HepG2 (cell line): ENCODE data around the gene UBE2D4. TPM values are rescaled to one million over a fixed set of nuclear protein-coding genes. Genes with fewer than 3 reads are reported as not detected.

Experiments
- ATAC-seq: fragments of 200-7000 bp; cut with Tn5 transposase; 3 replicates; pipeline ENCODE4 v1.9.1; 2020; ENCODE audit warnings: mild to moderate bottlenecking, moderate library complexity
- BruUV-seq: library from RNA; stranded (reverse); fragments of 400-500 nt; replicated peaks from 2 replicates; lab custom pipeline; 2021; lab: Mats Ljungman, UMichigan
- CTCF ChIA-PET: fragments of 300-600 bp; formaldehyde crosslinking; extraction: SDS; loops from one replicate; lab custom pipeline; 2021; ENCODE audit warnings: low total read pairs, inconsistent platforms, low intra/inter-chr PET ratio; lab: Yijun Ruan, JAX
- POLR2A ChIA-PET: fragments of 350-600 bp; sonication (Branson Sonifier 250); formaldehyde crosslinking; loops from one replicate; lab custom pipeline; 2020; ENCODE audit warnings: antibody characterized with exemption, inconsistent platforms; lab: Yijun Ruan, JAX
- DNase-seq: peaks from one replicate; pipeline ENCODE4 v3.0.0-alpha.2; 2015; ENCODE audit warnings: low spot score
- FAIRE-seq: peaks from 3 replicates; lab custom pipeline; 2011; peaks lifted over from hg19 to GRCh38; lab: Jason Lieb, UNC
- H2AFZ ChIP-seq: one replicate; pipeline ENCODE4 v1.6.1; 2011; ENCODE audit warnings: low read length, inconsistent platforms
- H3K27ac ChIP-seq: fragments of 300-600 bp; 3 replicates; pipeline ENCODE4 v1.8.0; 2011; ENCODE audit warnings: mixed run types, mild to moderate bottlenecking, mixed read lengths, low read length, inconsistent platforms; ENCODE audit not compliant: insufficient read depth; ENCODE audit errors: extremely low read length
- H3K27me3 ChIP-seq, 2 experiments: fragments of 200-600 bp in 1 of 2; 2 replicates in 1 of 2; 3 replicates in 1 of 2; pipeline versions ENCODE4 v1.6.0 to v1.8.0; 2011; ENCODE audit warnings: low read length in 2 of 2, mild to moderate bottlenecking in 2 of 2, moderate library complexity in 2 of 2, inconsistent platforms in 1 of 2; ENCODE audit not compliant: insufficient read depth in 2 of 2, control insufficient read depth in 1 of 2
- H3K36me3 ChIP-seq, 2 experiments: fragments of 200-600 bp in 1 of 2; replicated peaks in 1 of 2; 2 replicates in 1 of 2; 3 replicates in 1 of 2; pipeline versions ENCODE4 v1.5.1 to v1.8.0; 2011; ENCODE audit warnings: low read length in 2 of 2, inconsistent platforms in 1 of 2; ENCODE audit not compliant: insufficient read depth in 2 of 2, control insufficient read depth in 1 of 2
- H3K4me1 ChIP-seq: 2 replicates; pipeline ENCODE4 v1.5.1; 2012; ENCODE audit warnings: low read length, inconsistent platforms; ENCODE audit not compliant: insufficient read depth
- H3K4me2 ChIP-seq: 2 replicates; pipeline ENCODE4 v1.6.0; 2011; ENCODE audit warnings: low read depth, low read length, inconsistent platforms
- H3K4me3 ChIP-seq, 3 experiments: fragments of 200-600 bp in 1 of 3; sonication (generic), shearing (Covaris generic) in 1 of 3; replicated peaks in 1 of 3; 2 replicates each; pipeline ENCODE4 v1.5.1; 2011 to 2016; ENCODE audit warnings: low read length in 3 of 3, inconsistent platforms in 2 of 3, low read depth in 2 of 3, mild to moderate bottlenecking in 2 of 3, control low read depth in 1 of 3, mixed read lengths in 1 of 3; ENCODE audit not compliant: insufficient read depth in 1 of 3
- H3K79me2 ChIP-seq: one replicate; pipeline ENCODE4 v1.6.1; 2011; ENCODE audit warnings: low read length, inconsistent platforms; ENCODE audit not compliant: insufficient read depth
- H3K9ac ChIP-seq: 2 replicates; pipeline ENCODE4 v1.6.0; 2011; ENCODE audit warnings: mild to moderate bottlenecking, low read depth, low read length, inconsistent platforms; ENCODE audit not compliant: insufficient read depth
- H3K9me3 ChIP-seq: 2 replicates; pipeline ENCODE4 v1.5.1; 2012; ENCODE audit warnings: mild to moderate bottlenecking, low read length
- H4K20me1 ChIP-seq: 2 replicates; pipeline ENCODE4 v1.6.0; 2011; ENCODE audit warnings: inconsistent platforms, mild to moderate bottlenecking, low read length, moderate library complexity; ENCODE audit not compliant: insufficient read depth
- ZFP37 ChIP-seq: sonication (generic); formaldehyde crosslinking; IDR thresholded peaks from 2 replicates; pipeline ENCODE4 v1.4.0; 2020; ENCODE audit warnings: missing genetic modification reagents, borderline replicate concordance
- ZFP62 ChIP-seq: sonication (generic); formaldehyde crosslinking; IDR thresholded peaks from 2 replicates; pipeline ENCODE4 v1.4.0; 2020; ENCODE audit warnings: missing genetic modification reagents
- ZNF121 ChIP-seq: sonication (generic); formaldehyde crosslinking; IDR thresholded peaks from 2 replicates; pipeline ENCODE4 v1.5.0; 2020; ENCODE audit warnings: mild to moderate bottlenecking, missing genetic modification reagents
- ZNF225 ChIP-seq: sonication (generic); formaldehyde crosslinking; IDR thresholded peaks from 2 replicates; pipeline ENCODE4 v1.4.0; 2020; ENCODE audit warnings: mild to moderate bottlenecking, missing genetic modification reagents
- WGBS: methylation state at CpG from one replicate; pipeline ENCODE4 v1.1.6; 2017; ENCODE audit warnings: low lambda C conversion rate; 5-methylcytosine and 5-hydroxymethylcytosine counted together
- in situ Hi-C: cut with HindIII; loops from 2 replicates; pipeline ENCODE4 v1.10.0; 2017; ENCODE audit warnings: low pct_unique_long_range_greater_than_20kb; ENCODE audit not compliant: extremely low pct_ligation_motif_present
- intact Hi-C: fragments of 100-400 bp; cut with micrococcal nuclease; formaldehyde crosslinking; loops from one replicate; pipeline ENCODE4 v1.10.0; 2022; ENCODE audit not compliant: unreplicated experiment
- polyA plus RNA-seq, 8 experiments: library from polyadenylated mRNA; depleted of rRNA in 3 of 8; stranded (reverse) in 7 of 8; unstranded in 1 of 8; fragments of >200 nt; fragmentation: Illumina TruSeq in 4 of 8; extraction: Trizol in 4 of 8; gene quantifications; 2 replicates each; pipeline versions ENCODE4 v1.2.1 to v1.2.3, GENCODE V29; 2011 to 2016; ENCODE audit warnings: low read depth in 4 of 8, missing spikeins in 1 of 8, mixed read lengths in 1 of 8; ENCODE audit not compliant: insufficient read depth in 1 of 8
- total RNA-seq, 5 experiments: library from RNA; depleted of rRNA; stranded (reverse); fragments of >200 nt; fragmentation: Illumina TruSeq; extraction: Trizol; gene quantifications; 2 replicates each; pipeline ENCODE4 v1.2.3, GENCODE V29; 2016; ENCODE audit warnings: low read depth in 1 of 5
- TF ChIP-seq, protein P1 (sequence below): sonication (generic); formaldehyde crosslinking; IDR thresholded peaks from 2 replicates; pipeline ENCODE4 v1.4.0; 2020; ENCODE audit warnings: missing genetic modification reagents
- TF ChIP-seq, protein P2 (sequence below): sonication (generic); formaldehyde crosslinking; IDR thresholded peaks from 2 replicates; pipeline ENCODE4 v1.8.1; 2023; ENCODE audit warnings: mild to moderate bottlenecking, missing genetic modification reagents

The UBE2D4 gene
- total and polyA plus RNA-seq, 2 of the 13 experiments (the other 11 are each of a cell fraction or from before 2014, with no cell fraction given): 9.9 to 16.0 TPM

DNA sequence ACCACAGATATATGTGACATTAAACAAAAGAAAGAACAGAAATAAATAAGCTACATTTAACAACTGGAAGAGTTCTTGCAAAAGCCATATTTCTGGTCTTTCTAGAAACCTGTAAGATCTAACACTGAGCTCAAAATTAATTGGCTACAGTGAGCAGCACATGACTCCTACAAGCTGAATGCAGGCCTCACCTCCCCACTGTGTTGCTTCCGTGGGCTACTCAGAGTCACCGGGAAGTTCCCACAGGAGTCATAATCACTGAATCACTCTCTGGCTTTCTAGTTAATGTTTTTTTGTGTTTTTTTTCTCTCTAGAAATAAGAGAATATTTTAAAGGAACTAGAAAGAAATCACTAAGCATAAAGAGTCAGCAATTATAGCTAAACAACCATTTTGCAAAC, 46.8 kb upstream of the UBE2D4 start:
- no peak for ATAC-seq
- Histone ChIP-seq H3K36me3 (peaks cover 29 to 80% of the 10 kb centered on the region in 2 experiments; a peak in 4 of 5 replicates), H3K79me2 (no peaks in the 10 kb centered on the region), H3K4me3 (no peak overlapping the region), H4K20me1 (no peaks in the 10 kb centered on the region), H3K27me3 (no peaks in the 10 kb centered on the region), H3K27ac (no peak overlapping the region), H3K9ac (no peak overlapping the region), H2AFZ (no peak overlapping the region), H3K4me1 (no peaks in the 10 kb centered on the region), H3K4me2 (no peak overlapping the region), H3K9me3 (no peaks in the 10 kb centered on the region)
- FAIRE-seq: no peak
- in situ Hi-C loops: no loop called here
- no TSS peak for BruUV-seq
- POLR2A ChIA-PET: interaction anchor here (1.3 kb wide), 1 partner anchor 10 kb away, joined by 6 read pairs; the partner anchor contains the start of gene MRPS24
- no peak for DNase-seq
- TF ChIP-seq, protein P1, sequence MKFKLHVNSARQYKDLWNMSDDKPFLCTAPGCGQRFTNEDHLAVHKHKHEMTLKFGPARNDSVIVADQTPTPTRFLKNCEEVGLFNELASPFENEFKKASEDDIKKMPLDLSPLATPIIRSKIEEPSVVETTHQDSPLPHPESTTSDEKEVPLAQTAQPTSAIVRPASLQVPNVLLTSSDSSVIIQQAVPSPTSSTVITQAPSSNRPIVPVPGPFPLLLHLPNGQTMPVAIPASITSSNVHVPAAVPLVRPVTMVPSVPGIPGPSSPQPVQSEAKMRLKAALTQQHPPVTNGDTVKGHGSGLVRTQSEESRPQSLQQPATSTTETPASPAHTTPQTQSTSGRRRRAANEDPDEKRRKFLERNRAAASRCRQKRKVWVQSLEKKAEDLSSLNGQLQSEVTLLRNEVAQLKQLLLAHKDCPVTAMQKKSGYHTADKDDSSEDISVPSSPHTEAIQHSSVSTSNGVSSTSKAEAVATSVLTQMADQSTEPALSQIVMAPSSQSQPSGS: no peak
- TF ChIP-seq ZFP37: no peak
- TF ChIP-seq ZNF121 (CRISPR knock-in tag): no peak
- TF ChIP-seq, protein P2, sequence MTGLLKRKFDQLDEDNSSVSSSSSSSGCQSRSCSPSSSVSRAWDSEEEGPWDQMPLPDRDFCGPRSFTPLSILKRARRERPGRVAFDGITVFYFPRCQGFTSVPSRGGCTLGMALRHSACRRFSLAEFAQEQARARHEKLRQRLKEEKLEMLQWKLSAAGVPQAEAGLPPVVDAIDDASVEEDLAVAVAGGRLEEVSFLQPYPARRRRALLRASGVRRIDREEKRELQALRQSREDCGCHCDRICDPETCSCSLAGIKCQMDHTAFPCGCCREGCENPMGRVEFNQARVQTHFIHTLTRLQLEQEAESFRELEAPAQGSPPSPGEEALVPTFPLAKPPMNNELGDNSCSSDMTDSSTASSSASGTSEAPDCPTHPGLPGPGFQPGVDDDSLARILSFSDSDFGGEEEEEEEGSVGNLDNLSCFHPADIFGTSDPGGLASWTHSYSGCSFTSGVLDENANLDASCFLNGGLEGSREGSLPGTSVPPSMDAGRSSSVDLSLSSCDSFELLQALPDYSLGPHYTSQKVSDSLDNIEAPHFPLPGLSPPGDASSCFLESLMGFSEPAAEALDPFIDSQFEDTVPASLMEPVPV (CRISPR knock-in tag): no peak
- no peak for TF ChIP-seq ZNF225 (CRISPR knock-in tag)
- TF ChIP-seq ZFP62 (CRISPR knock-in tag): no peak
- TF ChIP-seq, all 625 proteins: peak for 0
- intact Hi-C loops: no loop called here
- CTCF ChIA-PET: no interaction called here
- whole genome bisulfite sequencing: 63% methylated on average over 2 of the region's 2 CpGs
